Left ventricle myocardium superior (tissue), 1 donor: ENCODE measurements around the gene EGR1. TPM values are rescaled to one million over a fixed set of nuclear protein-coding genes. Genes with fewer than 3 reads are reported as not detected.
"Not testable (repeated sequence)": the region's sequence is repeated elsewhere in the genome, so short reads cannot be mapped to it uniquely, and the experiment has no call there.

Source experiments
- ATAC-seq: fragments of 200-7000 bp; cut with Tn5 transposase; one replicate; pipeline ENCODE4 v1.9.1; 2020; ENCODE audit warnings: mild to moderate bottlenecking, moderate library complexity
- DNase-seq: peaks from one replicate; pipeline ENCODE4 v3.0.0-alpha.2; 2020
- intact Hi-C: fragments of 100-400 bp; cut with micrococcal nuclease; formaldehyde crosslinking; loops from one replicate; pipeline ENCODE4 v1.11.0; 2022
- total RNA-seq: library from RNA; stranded (reverse); fragmentation: NEBNext Ultra II Directional; extraction: Animal tissue kit (Norgen Biotek cat#: 25700); gene quantifications from one replicate; pipeline ENCODE4 v1.2.1, GENCODE V29; 2021
- donor health status: DM: no; HTN: yes; CAD: no; lungs with severe emphysema.

Gene EGR1
- total RNA-seq, 1 donor from 2014 or later = 6.4 TPM

DNA sequence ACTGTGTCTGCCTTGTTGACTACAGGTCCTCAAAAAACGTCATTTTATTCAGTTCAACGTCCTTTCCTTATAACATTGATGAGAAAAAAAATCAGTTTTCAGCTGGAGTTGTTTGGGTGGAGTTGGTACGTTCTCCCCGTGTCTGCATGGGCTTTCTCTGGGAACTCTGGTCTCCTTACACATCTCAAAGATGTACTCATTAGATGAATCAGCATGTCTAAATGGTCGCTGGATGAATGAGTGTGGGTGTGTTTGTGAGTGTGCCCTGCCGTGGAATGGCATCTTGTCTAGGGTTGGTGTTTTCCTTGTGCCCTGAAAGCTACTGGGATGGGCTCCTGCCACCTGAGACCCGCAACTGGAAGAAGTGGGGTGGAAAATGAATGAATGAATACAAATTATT, 30.1 kb downstream of the EGR1 start:
- ATAC-seq (no peak), DNase-seq (no peak)
- intact Hi-C loops = no loop called here

DNA sequence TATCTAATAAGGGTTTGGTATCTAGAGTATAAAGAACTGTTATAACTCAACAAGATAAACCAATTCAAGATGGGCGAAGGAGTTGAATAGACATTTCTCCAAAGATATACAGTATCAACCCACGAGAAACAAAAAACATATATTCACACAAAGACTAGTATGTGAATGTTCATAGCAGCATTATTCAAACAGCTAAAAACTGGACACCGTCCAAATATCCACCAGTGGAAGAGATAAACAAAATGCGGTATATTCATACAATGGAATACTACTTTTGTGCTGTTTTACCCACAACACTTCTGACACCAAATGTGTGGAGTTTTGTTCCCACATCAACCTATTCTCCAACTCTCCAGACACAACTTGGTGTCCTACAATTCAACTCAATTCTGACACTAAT, 33.1 kb downstream of the EGR1 start:
- no peak for ATAC-seq
- DNase-seq = no peak
- intact Hi-C loops = no loop called here

GRCh38 chr5:138502121-138502520, 36.8 kb downstream of the EGR1 start:
- no peak for DNase-seq
- intact Hi-C loops = loop anchor here (5.0 kb wide), 1 partner anchor 55 kb away; no protein-coding TSS in a partner anchor
- no peak for ATAC-seq

GRCh38 chr5:138502521-138502920, 37.2 kb downstream of the EGR1 start:
- ATAC-seq = no peak
- no peak for DNase-seq
- intact Hi-C loops = loop anchor here (5.0 kb wide), 1 partner anchor 55 kb away; no protein-coding TSS in a partner anchor

DNA sequence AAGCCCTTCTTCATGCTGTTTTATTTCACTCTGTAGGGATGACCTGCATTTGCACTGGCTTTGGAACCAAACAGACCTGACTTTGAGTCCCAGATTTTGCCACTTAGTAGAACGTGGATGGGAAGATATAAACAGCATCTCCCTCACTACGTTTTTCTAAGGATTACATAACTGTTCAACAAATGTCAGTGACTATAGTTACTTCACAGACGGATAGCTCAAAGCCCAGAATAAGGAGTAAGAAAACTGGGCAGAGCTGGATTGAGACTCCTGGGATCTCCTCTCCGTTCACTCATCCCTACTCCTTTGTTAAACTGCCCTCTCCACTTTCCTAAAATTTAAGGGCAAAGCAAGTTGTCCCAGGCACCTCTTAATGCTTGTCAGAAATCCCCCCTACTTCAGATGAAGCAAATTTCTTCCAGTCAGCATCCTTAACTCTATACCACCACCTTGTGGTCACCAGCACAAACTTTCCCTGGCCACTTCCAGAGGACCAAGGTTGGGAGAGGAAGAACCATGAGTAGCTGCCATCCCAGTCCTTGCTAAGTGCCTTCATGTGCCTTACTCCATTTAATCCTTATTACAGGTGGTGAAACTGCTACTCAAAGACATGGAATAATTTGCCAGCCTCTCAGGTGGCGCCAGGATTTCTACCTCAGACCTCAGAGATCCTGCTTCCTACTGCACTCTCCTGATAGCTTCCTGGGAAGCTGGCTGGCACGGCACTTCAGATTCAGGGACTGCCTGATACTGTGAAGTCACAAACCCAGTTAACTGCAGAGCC, 38.4 kb downstream of the EGR1 start:
- DNase-seq (no peak), ATAC-seq (peak; percentile 76)
- intact Hi-C loops = loop anchor here (5.0 kb wide), 1 partner anchor 56 kb away; no protein-coding TSS in a partner anchor

DNA sequence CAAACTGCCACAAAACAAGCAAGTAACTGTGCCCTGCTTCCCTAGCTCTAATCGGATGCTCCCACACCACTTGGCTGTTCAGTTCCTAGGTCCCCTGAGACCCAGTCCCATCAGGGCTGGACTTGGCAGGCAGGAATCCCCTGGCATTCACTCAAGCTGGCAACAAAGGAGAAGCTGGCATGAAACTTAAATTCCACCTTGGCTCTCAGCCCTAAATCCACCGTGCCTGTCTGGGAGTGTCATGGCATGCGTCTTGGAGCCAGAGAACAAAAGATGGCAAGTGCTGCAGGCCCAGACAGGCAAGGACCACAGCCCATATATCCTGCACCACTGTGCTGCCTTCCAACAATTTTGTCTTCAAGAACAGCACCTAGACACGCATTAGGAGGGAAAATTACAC, 39.5 kb downstream of the EGR1 start:
- DNase-seq (peak; percentile 51), ATAC-seq (peak; percentile 86)
- intact Hi-C loops = loop anchor here (5.0 kb wide), 1 partner anchor 57 kb away; no protein-coding TSS in a partner anchor

DNA sequence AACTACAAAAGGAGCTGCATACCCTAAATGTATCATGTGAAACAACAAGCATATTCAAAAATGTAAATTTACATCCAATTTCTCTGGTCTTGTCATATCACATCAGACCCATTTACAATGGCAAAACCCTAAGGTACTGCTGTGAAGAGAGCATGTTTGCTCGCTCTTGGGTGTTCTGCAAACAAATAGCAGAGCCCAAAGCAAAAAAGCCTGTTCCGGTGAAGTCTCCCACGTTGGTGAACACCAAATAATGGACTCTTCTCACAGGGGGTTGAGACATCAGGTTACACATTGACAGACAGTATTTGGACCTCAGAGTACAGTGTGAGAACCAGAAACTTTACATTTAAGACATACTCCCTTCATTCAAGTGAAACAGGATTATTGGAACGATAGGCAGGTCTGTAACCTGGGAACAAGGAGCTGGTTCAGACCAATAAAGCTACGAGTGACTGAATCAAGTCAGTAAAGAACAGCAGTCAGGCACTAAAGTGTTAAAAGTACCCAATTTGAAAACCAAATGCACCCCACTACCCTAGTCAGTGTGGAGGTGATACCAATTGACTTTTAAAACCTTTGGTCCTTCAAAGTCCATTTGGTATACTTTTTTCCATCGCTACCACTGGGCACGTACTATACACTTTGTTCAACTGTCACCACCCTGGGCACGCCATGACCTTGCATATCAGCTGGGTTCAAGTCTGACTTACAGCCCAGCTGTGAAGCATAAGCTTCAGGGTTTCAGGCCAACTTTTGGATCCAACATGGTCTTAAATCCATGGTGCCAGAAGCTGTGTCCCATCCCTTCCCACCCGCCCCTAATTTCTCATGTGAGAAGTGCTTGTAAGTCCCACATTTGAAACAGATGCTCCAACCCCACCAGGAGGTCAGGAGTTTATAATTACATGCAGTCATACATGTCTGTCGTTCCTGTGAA, 41.4 kb downstream of the EGR1 start:
- DNase-seq (no peak), ATAC-seq (peak; percentile 16)
- intact Hi-C loops = no loop called here

- DNase-seq, intact Hi-C loops, ATAC-seq: not testable (repeated sequence)
These were observed 42.2 kb downstream of the EGR1 start for GRCh38 chr5:138507485-138507884.

GRCh38 chr5:138508958-138509357, 43.7 kb downstream of the EGR1 start:
- intact Hi-C loops = no loop called here
- no peak for ATAC-seq

GRCh38 chr5:138514021-138514420, 48.7 kb downstream of the EGR1 start:
- no peak for DNase-seq
- ATAC-seq = no peak
- intact Hi-C loops = no loop called here

More at GRCh38 chr5:138508958-138509357, 43.7 kb downstream of the EGR1 start:
- no peak for DNase-seq

DNA sequence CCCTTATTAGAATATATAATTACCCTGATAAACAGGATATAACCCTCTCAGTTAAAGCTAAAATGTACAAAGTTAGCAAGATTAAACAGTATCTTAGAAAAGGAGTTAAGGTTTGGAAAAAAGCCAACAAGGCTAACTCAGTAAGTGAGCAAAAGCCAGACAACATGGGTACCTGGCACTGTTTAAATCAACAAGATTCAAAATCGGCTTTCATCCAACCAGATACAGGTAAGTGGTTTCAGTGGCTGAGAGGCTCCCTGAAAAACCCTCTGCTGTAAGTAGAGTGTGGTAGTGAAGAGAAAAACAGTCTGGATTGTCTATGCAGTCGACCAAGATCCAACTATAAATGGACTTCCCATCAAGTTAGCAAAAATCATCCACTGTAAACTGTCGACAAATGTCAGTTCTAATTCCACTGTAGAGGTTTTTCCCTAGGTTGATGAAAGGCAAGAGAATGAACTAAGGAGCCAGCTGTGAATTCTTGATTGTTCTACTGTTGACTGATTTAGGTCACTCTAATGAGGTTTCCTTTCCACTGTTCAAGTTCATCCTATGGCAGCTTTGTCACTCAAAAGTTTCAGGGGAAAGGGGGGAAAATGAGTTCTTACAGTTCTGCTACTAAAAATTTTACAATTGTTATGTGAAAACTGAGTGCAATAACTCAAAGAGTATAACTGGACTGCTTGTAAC, 50.4 kb downstream of the EGR1 start:
- ATAC-seq = no peak
- no peak for DNase-seq
- intact Hi-C loops = no loop called here

DNA sequence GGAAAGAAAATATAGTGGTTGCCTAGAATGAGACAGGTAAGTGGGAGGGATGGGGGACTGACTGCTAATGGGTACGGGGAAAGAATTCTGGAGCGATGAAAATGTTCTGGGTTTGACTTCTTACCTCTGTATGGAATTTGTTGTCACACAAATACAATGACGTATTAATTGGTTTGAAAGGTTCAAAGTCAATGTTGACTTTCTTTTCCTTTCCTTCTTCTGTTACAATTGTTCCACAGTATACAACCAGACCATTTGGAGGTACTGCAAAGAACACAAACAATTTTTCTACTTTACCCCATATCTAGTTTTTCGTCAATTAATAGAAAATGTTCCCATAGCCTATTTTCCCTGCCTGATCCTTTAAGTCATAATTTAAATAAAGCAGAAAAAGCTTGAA, 52.2 kb downstream of the EGR1 start:
- no peak for ATAC-seq
- intact Hi-C loops = no loop called here
- DNase-seq = no peak

Other genes starting within 250 kb of the EGR1 start
- 0.72 TPM for gene GFRA3, start 190.9 kb upstream of the EGR1 start, total RNA-seq
- not detected for gene CDC25C, start 133.7 kb upstream of the EGR1 start, total RNA-seq
- gene FAM53C, start 127.2 kb upstream of the EGR1 start, total RNA-seq = 32.3 TPM
- gene KDM3B, start 112.8 kb upstream of the EGR1 start, total RNA-seq = 40.8 TPM
- gene REEP2, start 26.4 kb upstream of the EGR1 start, total RNA-seq = 6.3 TPM
- gene ETF1, start 77.8 kb downstream of the EGR1 start, total RNA-seq = 86.2 TPM
- 311 TPM for gene HSPA9, start 109.9 kb downstream of the EGR1 start, total RNA-seq